ENCODE measurements around the gene TRPM6.

TRPM6 gene

DNA sequence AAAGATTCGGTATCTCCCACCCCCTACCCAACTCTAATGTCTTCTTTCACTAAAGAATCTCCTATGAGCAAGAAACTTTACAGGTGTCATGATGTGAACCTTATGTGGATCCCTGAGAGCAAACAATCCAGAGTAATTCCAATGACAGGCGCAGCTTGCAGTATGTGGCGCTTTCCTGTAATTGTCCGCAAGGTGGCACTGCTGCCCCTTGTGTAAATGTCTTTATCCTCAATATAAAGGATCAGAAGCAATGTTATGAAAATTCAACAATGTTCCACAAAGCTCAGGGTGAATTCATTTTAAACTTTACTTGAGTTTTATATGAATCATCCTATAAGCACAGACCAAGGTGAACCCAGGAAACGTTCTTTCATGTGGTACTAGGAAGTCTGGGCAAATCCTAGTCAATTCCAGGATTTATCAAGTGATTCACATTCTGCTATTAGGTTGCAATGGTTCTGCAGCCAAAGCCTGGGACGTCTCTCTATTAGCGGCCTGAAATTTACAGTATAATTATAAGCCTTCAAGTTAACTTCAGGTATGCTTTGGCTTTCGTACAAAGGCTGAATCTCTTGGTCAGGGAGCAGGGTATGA, 113.7 kb downstream of the TRPM6 start:
- no peak for TF ChIP-seq ZNF274 (IDR thresholded peaks at IDR 0.05; ENCODE audit: low read depth, low read length)
- no peak overlapping the region for H3K4me3 ChIP-seq (ENCODE audit: low read length)

DNA sequence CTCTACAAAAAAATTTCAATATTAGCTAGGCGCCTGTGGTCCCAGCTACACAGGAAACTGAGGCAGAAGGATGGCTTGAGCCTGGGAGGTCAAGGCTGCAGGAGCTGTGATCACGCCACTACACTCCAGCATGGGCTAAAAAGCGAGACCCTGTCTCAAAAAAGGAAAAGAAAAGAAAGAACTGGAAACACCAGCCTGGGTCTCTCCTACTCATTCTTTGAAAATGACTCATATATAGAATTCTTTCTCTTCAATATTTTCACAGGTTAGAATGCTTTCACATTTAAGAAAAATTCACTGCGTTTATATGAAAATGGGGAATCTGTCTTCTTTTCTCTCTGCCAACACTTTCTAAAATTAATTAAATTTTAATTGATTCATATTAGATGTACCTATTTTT, 115.6 kb downstream of the TRPM6 start:
- no peak overlapping the region for H3K4me3 ChIP-seq (ENCODE audit: low read length)

GRCh38 chr9:74771672-74772071, 116.0 kb downstream of the TRPM6 start:
- no peak overlapping the region for H3K4me3 ChIP-seq (ENCODE audit: low read length)
- no peak for TF ChIP-seq ZNF274 (IDR thresholded peaks at IDR 0.05; ENCODE audit: low read depth, low read length)

More for the DNA sequence above, 115.6 kb downstream of the TRPM6 start:
- TF ChIP-seq ZNF274 (IDR thresholded peaks at IDR 0.05; ENCODE audit: low read depth, low read length), result no peak

DNA sequence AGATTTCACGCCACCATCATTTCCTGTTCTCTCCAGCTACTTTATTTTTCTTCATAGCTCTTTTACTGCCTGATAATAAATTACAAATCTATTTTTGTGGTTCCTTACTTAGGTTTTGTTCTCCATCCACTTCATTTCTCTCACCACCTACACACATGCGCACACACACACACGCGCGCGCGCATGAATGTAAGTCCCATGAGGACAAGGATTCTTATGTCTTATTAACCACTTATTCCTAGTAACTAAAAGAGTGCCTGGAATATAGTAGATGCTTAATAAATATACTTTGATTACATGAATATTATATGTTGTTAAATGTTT, 116.5 kb downstream of the TRPM6 start:
- TF ChIP-seq ZNF274 (IDR thresholded peaks at IDR 0.05; ENCODE audit: low read depth, low read length), result no peak
- H3K4me3 ChIP-seq (ENCODE audit: low read length), result no peak overlapping the region

DNA sequence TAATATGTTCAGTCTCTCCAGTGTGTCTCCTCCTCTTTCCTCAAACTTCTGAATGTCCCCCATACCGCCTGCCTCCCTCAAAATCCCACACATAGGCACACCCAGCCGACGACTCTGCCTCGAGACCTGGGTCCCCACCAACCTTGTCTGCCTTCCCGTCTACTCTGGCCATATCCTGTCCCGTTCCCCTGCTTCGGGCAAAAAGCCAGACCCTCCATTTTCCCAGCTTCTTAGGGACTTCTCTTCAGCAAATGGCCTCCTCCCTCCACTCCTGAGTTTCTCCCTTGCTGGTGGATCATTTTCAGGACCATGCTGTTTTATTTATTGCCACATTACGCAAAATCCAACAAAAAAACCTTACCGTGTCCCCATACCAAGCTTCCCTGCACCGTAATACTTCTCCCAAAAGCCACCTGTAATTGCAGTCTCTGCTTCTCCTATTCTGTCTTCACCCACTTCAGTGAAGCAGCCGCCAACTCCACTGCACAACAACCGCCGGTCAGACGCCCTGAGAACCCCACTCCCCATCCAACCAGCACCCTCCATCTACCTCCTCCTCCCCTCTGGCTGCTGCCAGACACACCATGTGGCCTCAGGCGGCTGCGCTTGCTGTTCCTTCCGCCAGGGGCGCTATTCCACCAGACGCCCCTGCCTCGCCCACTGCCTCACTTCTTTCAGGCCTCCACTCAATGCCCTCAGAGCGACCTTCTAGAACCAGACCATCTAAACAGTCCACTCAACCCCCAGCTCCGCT, 117.0 kb downstream of the TRPM6 start:
- H3K4me3 ChIP-seq (ENCODE audit: low read length), result no peak overlapping the region
- TF ChIP-seq ZNF274 (IDR thresholded peaks at IDR 0.05; ENCODE audit: low read depth, low read length), result no peak

DNA sequence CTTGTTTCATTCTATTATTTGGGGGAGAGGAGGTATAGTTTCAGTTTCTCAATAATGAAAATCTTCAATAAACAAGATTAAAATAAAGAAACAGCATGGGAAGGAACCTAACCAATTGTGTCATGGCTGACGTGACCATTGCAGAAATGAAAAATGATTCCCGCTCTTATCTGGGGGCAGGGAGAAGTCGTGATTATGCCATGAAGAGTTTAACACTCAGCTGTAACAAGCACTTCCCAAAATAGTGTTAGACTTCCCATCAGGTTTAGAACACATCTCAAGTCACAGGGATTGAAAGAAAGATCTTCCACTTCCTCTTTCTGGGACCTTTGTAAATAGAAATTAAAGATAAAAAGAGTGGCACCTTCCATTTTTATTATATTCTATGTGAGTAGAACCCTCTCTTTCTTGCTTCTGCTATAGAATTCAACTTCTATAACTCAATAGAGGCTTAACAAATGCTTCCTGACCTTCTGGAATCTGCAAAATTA, 122.2 kb downstream of the TRPM6 start:
- H3K4me3 ChIP-seq (ENCODE audit: low read length), result no peak overlapping the region
- TF ChIP-seq ZNF274 (IDR thresholded peaks at IDR 0.05; ENCODE audit: low read depth, low read length), result no peak

DNA sequence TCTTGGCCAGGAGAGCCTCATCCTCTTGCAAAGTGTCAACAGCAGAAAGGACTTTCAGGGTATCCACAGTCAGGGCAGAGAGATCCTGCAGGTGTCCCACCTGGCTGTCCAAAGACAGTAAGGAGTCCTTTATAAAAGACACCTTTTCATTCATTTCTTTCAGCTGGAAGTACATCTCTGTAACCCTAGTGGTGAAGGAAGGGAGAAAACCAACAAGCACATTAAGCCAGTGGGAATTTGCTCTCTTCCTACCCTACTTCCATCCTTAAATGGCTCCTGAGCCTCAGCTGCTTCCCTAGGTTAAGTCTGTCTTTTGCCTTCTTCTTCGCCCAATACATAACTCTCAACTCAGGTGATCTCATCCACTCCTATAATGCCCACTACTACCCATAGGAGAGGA, 124.8 kb downstream of the TRPM6 start:
- H3K4me3 ChIP-seq (ENCODE audit: low read length), result no peak overlapping the region
- TF ChIP-seq ZNF274 (IDR thresholded peaks at IDR 0.05; ENCODE audit: low read depth, low read length), result no peak

GRCh38 chr9:74760031-74760700, 127.6 kb downstream of the TRPM6 start:
- no peak overlapping the region for H3K4me3 ChIP-seq (ENCODE audit: low read length)
- no peak for TF ChIP-seq ZNF274 (IDR thresholded peaks at IDR 0.05; ENCODE audit: low read depth, low read length)

DNA sequence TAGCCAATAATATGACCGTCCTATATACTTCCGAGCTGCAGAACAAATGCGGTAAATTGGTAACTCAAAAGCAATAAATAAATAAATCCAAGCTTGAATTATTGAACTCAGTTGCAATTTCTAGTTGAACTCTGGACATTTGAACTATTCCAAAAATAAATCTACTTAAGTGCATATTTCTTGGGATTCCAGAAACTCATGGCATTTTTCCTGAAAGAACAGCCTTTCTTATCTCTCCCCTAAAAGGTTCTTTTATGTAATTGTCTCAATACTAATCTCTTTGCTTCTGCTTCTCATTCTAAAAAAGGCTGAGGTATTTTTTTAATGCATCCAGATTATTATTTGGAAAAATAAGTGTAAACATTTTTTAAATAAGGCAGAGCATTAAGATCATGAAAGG, 131.7 kb downstream of the TRPM6 start:
- no peak for TF ChIP-seq ZNF274 (IDR thresholded peaks at IDR 0.05; ENCODE audit: low read depth, low read length)
- H3K4me3 ChIP-seq (ENCODE audit: low read length), result no peak overlapping the region

GRCh38 chr9:74755355-74755754, 132.4 kb downstream of the TRPM6 start:
- no peak for TF ChIP-seq ZNF274 (IDR thresholded peaks at IDR 0.05; ENCODE audit: low read depth, low read length)
- no peak overlapping the region for H3K4me3 ChIP-seq (ENCODE audit: low read length)

- no peak for TF ChIP-seq ZNF274 (IDR thresholded peaks at IDR 0.05; ENCODE audit: low read depth, low read length)
- H3K4me3 ChIP-seq (ENCODE audit: low read length), result no peak overlapping the region
These were observed 134.1 kb downstream of the TRPM6 start for GRCh38 chr9:74753650-74754049.

DNA sequence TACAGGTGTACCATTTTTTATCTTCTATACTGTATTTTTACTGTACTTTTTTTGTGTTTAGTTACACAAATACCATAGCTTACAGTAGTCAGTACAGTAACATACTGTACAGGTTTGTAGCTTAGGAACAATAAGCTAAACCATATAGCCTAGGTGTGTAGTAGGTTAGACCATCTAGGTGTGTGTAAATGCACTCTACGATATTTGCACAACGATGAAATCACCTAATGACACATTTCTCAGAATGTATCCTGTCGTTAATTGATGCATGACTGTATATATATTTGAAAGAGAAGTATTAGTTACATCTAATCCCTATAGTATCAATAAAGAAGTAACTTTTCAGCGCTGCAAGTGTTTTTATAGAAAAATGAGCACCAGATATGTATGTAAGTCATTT, 138.8 kb downstream of the TRPM6 start:
- no peak for TF ChIP-seq ZNF274 (IDR thresholded peaks at IDR 0.05; ENCODE audit: low read depth, low read length)
- H3K4me3 ChIP-seq (ENCODE audit: low read length), result no peak overlapping the region

DNA sequence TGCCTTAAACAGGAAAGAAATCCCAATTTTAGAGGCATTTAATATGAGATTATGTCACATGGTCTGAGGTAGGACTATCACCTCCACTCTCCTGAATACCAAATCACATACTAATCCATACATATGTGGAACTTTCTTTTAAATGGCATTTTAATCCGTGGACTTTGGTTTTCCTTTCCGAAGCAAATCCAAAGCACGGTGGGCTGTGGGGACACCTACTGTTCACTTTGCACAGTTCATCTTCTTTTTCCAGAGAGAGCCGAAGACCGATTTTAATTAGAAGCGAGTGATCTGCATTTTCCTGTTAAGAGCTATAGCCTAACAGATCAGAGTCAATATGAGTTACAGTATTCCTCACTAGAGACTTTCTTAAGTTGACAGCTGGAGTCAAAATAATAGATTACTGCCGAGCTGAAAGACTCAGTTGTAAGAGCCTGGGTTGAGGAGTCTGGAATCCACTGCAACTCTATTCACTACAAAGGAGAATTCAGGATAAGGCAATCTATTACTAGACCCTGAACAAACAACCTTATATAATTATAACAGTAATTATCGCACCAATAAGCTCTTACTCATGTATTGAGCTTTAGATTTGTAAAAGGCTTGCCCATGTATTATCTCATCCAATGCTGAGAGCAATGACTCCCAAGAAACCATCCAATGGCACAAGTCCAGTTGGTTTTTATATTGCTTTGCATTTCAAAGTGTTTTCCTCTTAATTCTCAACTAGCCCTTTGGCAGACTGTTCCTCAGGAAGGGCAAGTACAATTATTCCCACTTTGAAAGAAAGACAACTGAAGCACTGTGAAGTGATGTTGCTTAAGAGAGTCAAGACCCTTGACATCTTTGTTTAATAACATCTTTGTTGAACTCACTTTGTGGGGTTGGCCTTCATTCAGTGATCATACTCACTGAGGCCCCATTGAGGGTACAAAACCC, 144.7 kb downstream of the TRPM6 start:
- no peak for TF ChIP-seq ZNF274 (IDR thresholded peaks at IDR 0.05; ENCODE audit: low read depth, low read length)
- no peak overlapping the region for H3K4me3 ChIP-seq (ENCODE audit: low read length)

DNA sequence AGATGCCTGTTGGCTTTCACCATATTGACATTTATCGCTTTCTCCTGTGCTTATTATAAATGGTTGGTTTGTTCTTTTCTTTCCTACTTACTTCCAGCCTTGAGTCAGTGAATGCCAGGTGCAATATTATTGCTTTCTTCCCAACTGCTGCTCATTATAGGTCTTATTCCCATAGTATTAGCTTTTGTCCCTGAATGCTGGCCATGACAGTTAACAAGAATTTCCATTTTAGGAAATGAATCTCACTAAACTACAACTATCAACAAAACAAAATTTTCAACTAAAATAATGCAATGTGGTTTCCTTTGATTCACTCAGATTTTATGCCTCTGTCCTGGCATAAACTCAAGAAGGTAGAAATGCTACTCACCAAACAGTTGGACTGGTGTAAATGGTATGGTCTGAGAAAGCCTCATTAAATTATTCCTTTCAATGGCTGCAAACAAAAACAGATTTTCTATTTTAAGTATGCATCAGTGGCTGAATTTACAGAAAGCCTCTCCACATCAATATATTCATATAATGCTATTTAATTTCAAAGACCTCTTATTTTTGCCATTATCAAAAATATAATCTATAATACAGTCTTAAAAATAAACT, 145.4 kb downstream of the TRPM6 start:
- TF ChIP-seq ZNF274 (IDR thresholded peaks at IDR 0.05; ENCODE audit: low read depth, low read length), result no peak
- H3K4me3 ChIP-seq (ENCODE audit: low read length), result no peak overlapping the region

Data from GM08714 (cell line).